GM12878 (cell line): ENCODE results near the gene RBBP4. TPM values are rescaled to one million over a fixed set of nuclear protein-coding genes. Genes with fewer than 3 reads are reported as not detected.
A peak's percentile ranks its signal among the peaks of the same experiment; 100 is the strongest.

Experiments used
- ATAC-seq: fragments of 200-7000 bp; cut with Tn5 transposase; 3 replicates; pipeline ENCODE4 v1.9.1; 2020; ENCODE audit warnings: mild to moderate bottlenecking, moderate library complexity
- BruUV-seq: library from RNA; stranded (reverse); fragments of 400-500 nt; replicated peaks from 2 replicates; lab custom pipeline; 2021; lab: Mats Ljungman, UMichigan
- CTCF ChIA-PET: fragments of 300-600 bp; sonication (Branson Sonifier 250); formaldehyde crosslinking; extraction: SDS; loops from one replicate; lab custom pipeline; 2021; ENCODE audit warnings: inconsistent platforms; lab: Yijun Ruan, JAX
- POLR2A ChIA-PET: fragments of 350-600 bp; formaldehyde crosslinking; extraction: SDS; loops from one replicate; lab custom pipeline; 2021; ENCODE audit warnings: inconsistent platforms; lab: Charles Lee
- RAD21 ChIA-PET: fragments of 300-600 bp; sonication (Branson Sonifier 250); formaldehyde crosslinking; loops from one replicate; lab custom pipeline; 2023; ENCODE audit warnings: antibody characterized with exemption; ENCODE audit not compliant: unreplicated experiment; lab: Charles Lee
- SMC1A ChIA-PET: fragments of 300-600 bp; sonication (Branson Sonifier 250); formaldehyde crosslinking; loops from one replicate; lab custom pipeline; 2023; ENCODE audit not compliant: unreplicated experiment, uncharacterized antibody; lab: Charles Lee
- DNase-seq: peaks from one replicate; pipeline ENCODE4 v3.0.0-alpha.2; 2011; ENCODE audit warnings: low read depth, low spot score
- FAIRE-seq: peaks from 3 replicates; lab custom pipeline; 2011; peaks lifted over from hg19 to GRCh38; lab: Jason Lieb, UNC
- H2AFZ ChIP-seq: 2 replicates; pipeline ENCODE4 v1.6.0; 2011; ENCODE audit warnings: low read depth, low read length, control low read depth; ENCODE audit not compliant: control insufficient read depth
- H3K27ac ChIP-seq: 2 replicates; pipeline ENCODE4 v1.5.1; 2011; ENCODE audit warnings: control low read depth; ENCODE audit not compliant: control insufficient read depth, insufficient read depth
- H3K27me3 ChIP-seq, 2 experiments: replicated peaks in 1 of 2; 2 replicates each; pipeline versions ENCODE4 v1.6.0 to v1.6.1; 2011; ENCODE audit warnings: low read length in 1 of 2; ENCODE audit not compliant: control insufficient read depth in 2 of 2, insufficient read depth in 2 of 2
- H3K36me3 ChIP-seq, 2 experiments: 2 replicates each; pipeline ENCODE4 v1.5.1; 2011; ENCODE audit warnings: low read length in 1 of 2; ENCODE audit not compliant: control insufficient read depth in 2 of 2, insufficient read depth in 2 of 2
- H3K4me1 ChIP-seq: 2 replicates; pipeline ENCODE4 v1.6.1; 2011; ENCODE audit warnings: mild to moderate bottlenecking, low read length, moderate library complexity, mixed read lengths; ENCODE audit not compliant: control insufficient read depth, insufficient read depth
- H3K4me2 ChIP-seq: 2 replicates; pipeline ENCODE4 v1.6.0; 2011; ENCODE audit warnings: control low read depth; ENCODE audit not compliant: control insufficient read depth, insufficient read depth
- H3K4me3 ChIP-seq: fragments of 200-600 bp; sonication (generic); 2 replicates; pipeline ENCODE4 v1.5.1; 2016
- H3K79me2 ChIP-seq: 2 replicates; pipeline ENCODE4 v1.6.0; 2011; ENCODE audit warnings: low read length; ENCODE audit not compliant: control insufficient read depth, insufficient read depth
- H3K9ac ChIP-seq: 2 replicates; pipeline ENCODE4 v1.8.0; 2011; ENCODE audit warnings: low read length, control low read depth, mixed read lengths; ENCODE audit not compliant: control insufficient read depth, insufficient read depth
- H3K9me3 ChIP-seq: replicated peaks from 3 replicates; pipeline ENCODE4 v1.5.1; 2011; ENCODE audit warnings: mild to moderate bottlenecking, low read length; ENCODE audit not compliant: control insufficient read depth, insufficient read depth
- H4K20me1 ChIP-seq: 2 replicates; pipeline ENCODE4 v1.6.0; 2011; ENCODE audit not compliant: control insufficient read depth, insufficient read depth
- BMI1 ChIP-seq: fragments of 450-650 bp; IDR thresholded peaks from 2 replicates; pipeline ENCODE4 v1.6.1; 2016; ENCODE audit warnings: mild to moderate bottlenecking, moderate library complexity, borderline replicate concordance
- EZH2 ChIP-seq: IDR thresholded peaks from 2 replicates; pipeline ENCODE4 v1.6.1; 2012; ENCODE audit warnings: low read depth, mild to moderate bottlenecking, control low read depth, inconsistent platforms, low read length, borderline replicate concordance; ENCODE audit not compliant: control insufficient read depth
- HCFC1 ChIP-seq: fragments of 150-350 bp; IDR thresholded peaks from 2 replicates; pipeline ENCODE4 v1.6.1; 2014; ENCODE audit warnings: low read length
- IKZF1 ChIP-seq: fragments of 450-650 bp; conservative IDR thresholded peaks from 2 replicates; pipeline ENCODE4 v1.6.1; 2017; ENCODE audit warnings: antibody characterized with exemption, mild to moderate bottlenecking
- IRF4 ChIP-seq: IDR thresholded peaks from 2 replicates; pipeline ENCODE4 v1.6.1; 2011; ENCODE audit warnings: low read depth, low read length
- KDM1A ChIP-seq: fragments of 200-600 bp; sonication (generic); IDR thresholded peaks from 2 replicates; pipeline ENCODE4 v1.6.1; 2016; ENCODE audit warnings: borderline replicate concordance
- KLF5 ChIP-seq: fragments of 450-650 bp; IDR thresholded peaks from 2 replicates; pipeline ENCODE4 v1.6.1; 2014; ENCODE audit warnings: mild to moderate bottlenecking; ENCODE audit not compliant: partially characterized antibody
- MEF2B ChIP-seq: fragments of 450-650 bp; IDR thresholded peaks from 2 replicates; pipeline ENCODE4 v1.6.1; 2018; ENCODE audit warnings: mild to moderate bottlenecking, moderate library complexity; ENCODE audit not compliant: partially characterized antibody, poor library complexity, severe bottlenecking
- MTA3 ChIP-seq: IDR thresholded peaks from 2 replicates; pipeline ENCODE4 v1.6.1; 2012; ENCODE audit warnings: low read length, inconsistent platforms, borderline replicate concordance
- NFYB ChIP-seq: IDR thresholded peaks from 2 replicates; pipeline ENCODE4 v1.6.1; 2011; ENCODE audit warnings: low read depth, mild to moderate bottlenecking, low read length, improper control_type of control experiment, moderate library complexity; ENCODE audit not compliant: insufficient read depth
- RAD51 ChIP-seq: fragments of 450-650 bp; IDR thresholded peaks from 2 replicates; pipeline ENCODE4 v1.6.1; 2016; ENCODE audit warnings: moderate library complexity, mild to moderate bottlenecking, inconsistent platforms
- SMAD5 ChIP-seq: IDR thresholded peaks from 2 replicates; pipeline ENCODE4 v1.6.1; 2016; ENCODE audit warnings: antibody characterized with exemption, low read depth
- TCF3 ChIP-seq: IDR thresholded peaks from 2 replicates; pipeline ENCODE4 v1.6.1; 2012; ENCODE audit warnings: low read depth, mild to moderate bottlenecking, low read length, borderline replicate concordance; ENCODE audit not compliant: insufficient read depth
- WGBS: methylation state at CpG from one replicate; pipeline ENCODE4 v1.1.6; 2016; ENCODE audit warnings: low lambda C conversion rate; ENCODE audit not compliant: insufficient replicate concordance, insufficient coverage; ENCODE audit errors: missing lambda C conversion rate; 5-methylcytosine and 5-hydroxymethylcytosine counted together
- in situ Hi-C: fragments of 300-500 bp; cut with MboI; formaldehyde crosslinking; loops from 9 replicates; pipeline ENCODE4 v1.14.3; 2018; ENCODE audit warnings: mixed read lengths
- intact Hi-C: fragments of 100-400 bp; cut with micrococcal nuclease; formaldehyde crosslinking; loops from one replicate; pipeline ENCODE4 v1.14.2; 2022; ENCODE audit not compliant: unreplicated experiment
- polyA plus RNA-seq, 11 experiments: library from polyadenylated mRNA; depleted of rRNA in 4 of 11; unstranded in 6 of 11; stranded (reverse) in 5 of 11; fragments of >200 nt; fragmentation: Nextera tagmentation in 4 of 11; fragmentation: Illumina TruSeq in 1 of 11; extraction: Ambion mirVana in 4 of 11; extraction: Trizol in 1 of 11; gene quantifications; 1 replicate in 1 of 11; 2 replicates in 10 of 11; pipeline versions ENCODE4 v1.2.1 to v1.2.3, GENCODE V29; 2011 to 2016; ENCODE audit warnings: inconsistent platforms in 2 of 11, missing spikeins in 2 of 11, low read depth in 1 of 11
- total RNA-seq, 4 experiments: library from RNA; depleted of rRNA in 3 of 4; stranded (reverse); fragments of >200 nt in 3 of 4; fragmentation: Illumina TruSeq in 1 of 4; extraction: Trizol in 1 of 4; gene quantifications; 2 replicates each; pipeline versions ENCODE4 v1.2.1 to v1.2.3, GENCODE V29; 2013 to 2021
- TF ChIP-seq, protein P1 (sequence below): IDR thresholded peaks from 2 replicates; pipeline ENCODE4 v1.6.1; 2012; ENCODE audit warnings: low read length, inconsistent platforms
- TF ChIP-seq, protein P2 (sequence below): fragments of 450-650 bp; IDR thresholded peaks from 2 replicates; pipeline ENCODE4 v1.6.1; 2016; ENCODE audit warnings: mild to moderate bottlenecking
- TF ChIP-seq, protein P3 (sequence below), 3 experiments: IDR thresholded peaks in 2 of 3; conservative IDR thresholded peaks in 1 of 3; 2 replicates each; pipeline ENCODE4 v1.5.1; 2011; ENCODE audit warnings: low read depth in 3 of 3, low read length in 3 of 3, mild to moderate bottlenecking in 3 of 3, control low read depth in 2 of 3, moderate library complexity in 2 of 3, inconsistent platforms in 1 of 3, mixed read lengths in 1 of 3; ENCODE audit not compliant: control insufficient read depth in 2 of 3, insufficient read depth in 1 of 3; ENCODE audit errors: extremely low read depth in 1 of 3
- TF ChIP-seq, protein P4 (sequence below): fragments of 450-650 bp; IDR thresholded peaks from 2 replicates; pipeline ENCODE4 v1.6.1; 2017; ENCODE audit warnings: low read depth, mild to moderate bottlenecking, moderate library complexity

RBBP4 gene
- total and polyA plus RNA-seq, 10 of the 15 experiments (the other 5 are each of a cell fraction or from before 2014, with no cell fraction given): 120 to 357 (median 231) TPM

DNA sequence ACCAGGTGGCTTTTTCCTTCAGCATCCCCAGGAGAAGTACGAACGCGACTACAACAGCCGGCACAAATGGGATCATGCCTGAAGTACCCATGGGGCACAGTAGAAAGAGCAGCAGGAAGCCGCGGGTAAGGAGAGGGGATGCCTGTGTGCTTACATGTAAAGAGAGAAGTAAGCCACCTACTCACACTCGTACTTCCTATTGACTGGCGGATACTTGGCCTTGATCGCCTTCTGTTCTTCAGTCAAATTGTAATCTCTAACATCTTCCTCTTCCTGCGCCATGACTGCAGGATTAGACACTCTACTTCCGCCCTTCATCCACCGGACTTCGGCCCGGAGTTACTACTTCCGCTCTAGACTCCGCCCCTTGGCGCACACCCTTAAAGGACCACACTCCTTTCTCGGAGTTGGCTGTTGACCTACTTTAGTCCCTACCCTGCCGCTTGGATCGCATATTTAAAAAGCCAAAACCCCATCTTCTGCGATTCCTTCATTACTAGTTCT is 708 bp upstream of the RBBP4 start, which contains the start of gene ZBTB8OS:
Gene ZBTB8OS (minus strand): TSS at position 303 of the 504 bp plus-strand sequence. CDS start 21 bp downstream, at position 282.
- in situ Hi-C loops (no loop called here), intact Hi-C loops (loop anchor here (2.0 to 5.0 kb wide), 3 partner anchors 21 to 128 kb away; partner anchors contain the start of gene ZBTB8A)
- Histone ChIP-seq H3K9me3 (no peaks in the 10 kb centered on the region), H3K4me2 (peak within 1 kb of the TSS; percentile 95), H3K27me3 (no peaks in the 10 kb centered on the region), H2AFZ (peak within 1 kb of the TSS; percentile 97), H3K27ac (peak within 1 kb of the TSS; percentile 100), H3K79me2 (peaks cover 89% of the 10 kb centered on the region), H4K20me1 (no peaks in the 10 kb centered on the region), H3K4me1 (peaks cover 3% of the 10 kb centered on the region; the same call in 1 of the 2 replicates), H3K4me3 (peak within 1 kb of the TSS; percentile 89), H3K9ac (peak within 1 kb of the TSS; percentile 100), H3K36me3 (peaks cover 0 to 11% of the 10 kb centered on the region in 2 experiments; a peak in 3 of 4 replicates)
- BruUV-seq: no TSS peak
- RAD21 ChIA-PET: interaction anchor here (1.2 kb wide), 1 partner anchor 31 kb away, joined by 8 read pairs; no protein-coding TSS in a partner anchor
- DNase-seq (peak; percentile 88), ATAC-seq (peak; percentile 81), FAIRE-seq (peak; percentile 90)
- POLR2A ChIA-PET: interaction anchor here (0.6 to 2.0 kb wide), 7 partner anchors 25 to 407 kb away, joined by 3 to 8 read pairs (median 5); partner anchors contain the start of genes HDAC1 and S100PBP
- CTCF ChIA-PET: interaction anchor here (1.2 to 1.7 kb wide), 3 partner anchors 12 to 130 kb away, joined by 4 to 10 read pairs (median 10); no protein-coding TSS in a partner anchor
- SMC1A ChIA-PET: interaction anchor here (1.0 to 1.7 kb wide), 3 partner anchors 23 to 402 kb away, joined by 3 to 6 read pairs (median 4); no protein-coding TSS in a partner anchor
- WGBS: under 1% methylated on average over 21 of the region's 21 CpGs
- TF ChIP-seq IKZF1 (peak; percentile 61), BMI1 (0 out of 2 replicates have a peak, but pooled peaks have one; percentile 22), KLF5 (no peak), MTA3 (no peak; the same call in 1 of the 2 replicates), TCF3 (0 out of 2 replicates have a peak, but pooled peaks have one; percentile 7), SMAD5 (peak; percentile 85), RAD51 (no peak), HCFC1 (peak; percentile 76), IRF4 (no peak), NFYB (0 out of 2 replicates have a peak, but pooled peaks have one; percentile 11), MEF2B (no peak), KDM1A (no peak), EZH2 (no peak)
- TF ChIP-seq, protein P1, sequence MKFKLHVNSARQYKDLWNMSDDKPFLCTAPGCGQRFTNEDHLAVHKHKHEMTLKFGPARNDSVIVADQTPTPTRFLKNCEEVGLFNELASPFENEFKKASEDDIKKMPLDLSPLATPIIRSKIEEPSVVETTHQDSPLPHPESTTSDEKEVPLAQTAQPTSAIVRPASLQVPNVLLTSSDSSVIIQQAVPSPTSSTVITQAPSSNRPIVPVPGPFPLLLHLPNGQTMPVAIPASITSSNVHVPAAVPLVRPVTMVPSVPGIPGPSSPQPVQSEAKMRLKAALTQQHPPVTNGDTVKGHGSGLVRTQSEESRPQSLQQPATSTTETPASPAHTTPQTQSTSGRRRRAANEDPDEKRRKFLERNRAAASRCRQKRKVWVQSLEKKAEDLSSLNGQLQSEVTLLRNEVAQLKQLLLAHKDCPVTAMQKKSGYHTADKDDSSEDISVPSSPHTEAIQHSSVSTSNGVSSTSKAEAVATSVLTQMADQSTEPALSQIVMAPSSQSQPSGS: no peak
- TF ChIP-seq, protein P2, sequence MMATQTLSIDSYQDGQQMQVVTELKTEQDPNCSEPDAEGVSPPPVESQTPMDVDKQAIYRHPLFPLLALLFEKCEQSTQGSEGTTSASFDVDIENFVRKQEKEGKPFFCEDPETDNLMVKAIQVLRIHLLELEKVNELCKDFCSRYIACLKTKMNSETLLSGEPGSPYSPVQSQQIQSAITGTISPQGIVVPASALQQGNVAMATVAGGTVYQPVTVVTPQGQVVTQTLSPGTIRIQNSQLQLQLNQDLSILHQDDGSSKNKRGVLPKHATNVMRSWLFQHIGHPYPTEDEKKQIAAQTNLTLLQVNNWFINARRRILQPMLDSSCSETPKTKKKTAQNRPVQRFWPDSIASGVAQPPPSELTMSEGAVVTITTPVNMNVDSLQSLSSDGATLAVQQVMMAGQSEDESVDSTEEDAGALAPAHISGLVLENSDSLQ: no peak
- TF ChIP-seq, protein P3, sequence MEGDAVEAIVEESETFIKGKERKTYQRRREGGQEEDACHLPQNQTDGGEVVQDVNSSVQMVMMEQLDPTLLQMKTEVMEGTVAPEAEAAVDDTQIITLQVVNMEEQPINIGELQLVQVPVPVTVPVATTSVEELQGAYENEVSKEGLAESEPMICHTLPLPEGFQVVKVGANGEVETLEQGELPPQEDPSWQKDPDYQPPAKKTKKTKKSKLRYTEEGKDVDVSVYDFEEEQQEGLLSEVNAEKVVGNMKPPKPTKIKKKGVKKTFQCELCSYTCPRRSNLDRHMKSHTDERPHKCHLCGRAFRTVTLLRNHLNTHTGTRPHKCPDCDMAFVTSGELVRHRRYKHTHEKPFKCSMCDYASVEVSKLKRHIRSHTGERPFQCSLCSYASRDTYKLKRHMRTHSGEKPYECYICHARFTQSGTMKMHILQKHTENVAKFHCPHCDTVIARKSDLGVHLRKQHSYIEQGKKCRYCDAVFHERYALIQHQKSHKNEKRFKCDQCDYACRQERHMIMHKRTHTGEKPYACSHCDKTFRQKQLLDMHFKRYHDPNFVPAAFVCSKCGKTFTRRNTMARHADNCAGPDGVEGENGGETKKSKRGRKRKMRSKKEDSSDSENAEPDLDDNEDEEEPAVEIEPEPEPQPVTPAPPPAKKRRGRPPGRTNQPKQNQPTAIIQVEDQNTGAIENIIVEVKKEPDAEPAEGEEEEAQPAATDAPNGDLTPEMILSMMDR (IDR thresholded peaks at IDR 0.05 in 2 of 3, conservative IDR thresholded peaks at IDR 0.05 in 1 of 3; ENCODE audit: control insufficient read depth in 2 of 3, extremely low read depth in 1 of 3, insufficient read depth in 1 of 3, low read depth in 3 of 3, low read length in 3 of 3): no peak
- TF ChIP-seq, protein P4, sequence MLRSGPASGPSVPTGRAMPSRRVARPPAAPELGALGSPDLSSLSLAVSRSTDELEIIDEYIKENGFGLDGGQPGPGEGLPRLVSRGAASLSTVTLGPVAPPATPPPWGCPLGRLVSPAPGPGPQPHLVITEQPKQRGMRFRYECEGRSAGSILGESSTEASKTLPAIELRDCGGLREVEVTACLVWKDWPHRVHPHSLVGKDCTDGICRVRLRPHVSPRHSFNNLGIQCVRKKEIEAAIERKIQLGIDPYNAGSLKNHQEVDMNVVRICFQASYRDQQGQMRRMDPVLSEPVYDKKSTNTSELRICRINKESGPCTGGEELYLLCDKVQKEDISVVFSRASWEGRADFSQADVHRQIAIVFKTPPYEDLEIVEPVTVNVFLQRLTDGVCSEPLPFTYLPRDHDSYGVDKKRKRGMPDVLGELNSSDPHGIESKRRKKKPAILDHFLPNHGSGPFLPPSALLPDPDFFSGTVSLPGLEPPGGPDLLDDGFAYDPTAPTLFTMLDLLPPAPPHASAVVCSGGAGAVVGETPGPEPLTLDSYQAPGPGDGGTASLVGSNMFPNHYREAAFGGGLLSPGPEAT: peak; percentile 89
